Heart left ventricle (tissue), 16 donors: ENCODE measurements around the gene MEF2D. TPM values are rescaled to one million over a fixed set of nuclear protein-coding genes. Genes with fewer than 3 reads are reported as not detected.

Experiments
- ATAC-seq, 4 donors: fragments of 200-7000 bp; cut with Tn5 transposase; one replicate each; pipeline ENCODE4 v1.9.1; 2020 to 2022; ENCODE audit warnings: moderate library complexity in 4 of 4, mild to moderate bottlenecking in 3 of 4, moderate number of reproducible peaks in 1 of 4
- DNase-seq, 5 donors: peaks; one replicate each; pipeline ENCODE4 v3.0.0-alpha.2; 2020
- H3K27ac ChIP-seq, 12 donors: fragments of 200-600 bp; sonication (generic) in 4 of 12; one replicate each; pipeline versions ENCODE4 v1.5.0 to v1.8.0; 2016 to 2022; ENCODE audit warnings: mild to moderate bottlenecking in 2 of 12
- H3K27me3 ChIP-seq, 9 donors: fragments of 200-600 bp; sonication (generic) in 2 of 9; one replicate each; pipeline versions ENCODE4 v1.5.1 to v1.8.0; 2016 to 2022; ENCODE audit warnings: mild to moderate bottlenecking in 3 of 9
- H3K36me3 ChIP-seq, 9 donors: fragments of 200-600 bp; sonication (generic) in 2 of 9; one replicate each; pipeline versions ENCODE4 v1.5.0 to v1.8.0; 2018 to 2022; ENCODE audit warnings: mild to moderate bottlenecking in 2 of 9
- H3K4me1 ChIP-seq, 12 donors: fragments of 200-600 bp; sonication (generic) in 4 of 12; one replicate each; pipeline versions ENCODE4 v1.5.0 to v1.8.0; 2016 to 2022; ENCODE audit warnings: mild to moderate bottlenecking in 3 of 12
- H3K4me3 ChIP-seq, 12 donors: fragments of 200-600 bp; sonication (generic) in 4 of 12; one replicate each; pipeline versions ENCODE4 v1.5.0 to v1.8.0; 2017 to 2022; ENCODE audit warnings: mild to moderate bottlenecking in 9 of 12, moderate library complexity in 4 of 12
- H3K9me3 ChIP-seq, 12 donors: fragments of 200-600 bp; sonication (generic) in 4 of 12; one replicate each; pipeline versions ENCODE4 v1.5.0 to v1.8.0; 2016 to 2022; ENCODE audit warnings: mild to moderate bottlenecking in 1 of 12
- CTCF ChIP-seq, 12 donors: fragments of 200-600 bp; sonication (generic) in 4 of 12; IDR thresholded peaks; one replicate each; pipeline versions ENCODE4 v1.5.0 to v1.8.0; 2018 to 2022; ENCODE audit warnings: antibody characterized with exemption in 12 of 12, mild to moderate bottlenecking in 5 of 12
- POLR2A ChIP-seq, 2 donors: fragments of 450-650 bp; IDR thresholded peaks; one replicate each; pipeline ENCODE4 v1.6.1; 2017; ENCODE audit warnings: antibody characterized with exemption in 2 of 2, mild to moderate bottlenecking in 2 of 2, moderate library complexity in 2 of 2
- WGBS, 4 donors: extraction: QIAGEN DNeasy Blood & Tissue Kit in 2 of 4; methylation state at CpG; one replicate each; pipeline versions ENCODE4 v1.1.5 to v1.1.7; 2013 to 2018; 5-methylcytosine and 5-hydroxymethylcytosine counted together
- intact Hi-C, 10 donors: fragments of 100-400 bp; cut with DNase I; formaldehyde crosslinking; loops; one replicate each; pipeline versions ENCODE4 v1.11.1 to v1.14.2; 2022
- polyA plus RNA-seq, 2 donors: library from polyadenylated mRNA; stranded (reverse); fragments of 200-250 nt; gene quantifications; one replicate each; pipeline ENCODE4 v1.2.3, GENCODE V29; 2013
- total RNA-seq, 9 donors: library from RNA; depleted of rRNA in 2 of 9; stranded (reverse); fragments of >200 nt in 2 of 9; fragmentation: NEBNext Ultra II Directional in 3 of 9; extraction: Animal tissue kit (Norgen Biotek cat#: 25700) in 3 of 9; gene quantifications; one replicate each; pipeline versions ENCODE4 v1.1.0 to v1.2.4, GENCODE V29; 2016 to 2023
- donor health status: ischemic (EF 13 %, LVEDD 7.1; RV severe dilation, severe dysfunction).
- donor health status: healthy with polysubstance abuse.
- donor health status: DM: no; HTN: yes; CAD: no.
- donor health status: DM: no; HTN: no; CAD: no.
- donor health status: ischemic (EF 25% LVEDD 6.9; RV normal size, moderate dysfunction).
- donor health status: ischemic (EF 25% LVEDD 5.7; RV mildly dilated, moderate dysfunction).
- donor health status: healthy.
- donor health status: DM: yes; HTN: yes; CAD: no.
- donor health status: ischemic (EF 35%, LVEDD 5.7; RV mildly dilated, moderate dysfunction).
- donor health status: nonischemic (EF 11% LVEDD 7.7; RV severe dilation, severe dysfunction).
- donor health status: DM: yes; HTN: yes; CAD: no.
- donor health status: PGD.
- donor health status: ischemic (EF 29% LVEDD 5.4; RV normal size, mild dysfunction).
- donor health status: nonischemic (EF 23%, LVEDD 6.1; RV moderate dilation, normal function).

MEF2D gene
- total and polyA plus RNA-seq, 11 donors: 40.5 to 203 (median 92.3) TPM

GRCh38 chr1:156499842-156500542, 583 bp downstream of the MEF2D start:
- H3K4me1 ChIP-seq: peaks cover 41 to 80% (median 72%) of the 10 kb centered on the region in 12 donors
- intact Hi-C loops: loop anchor here in 9 of 10 donors (2.0 to 10.0 kb wide), 14 partner anchors 19 to 375 kb away; partner anchors contain the start of genes GPATCH4 (in 2 of the 9), HDGF (in 1 of the 9), NAXE (in 1 of the 9) and NES (in 1 of the 9)

GRCh38 chr1:156499194-156499841, 1.3 kb downstream of the MEF2D start:
- H3K4me3 ChIP-seq: peak overlapping the region; percentile 69 to 100 (median 95)

More at GRCh38 chr1:156499842-156500542, 583 bp downstream of the MEF2D start:
- DNase-seq: peak; percentile 82 to 88 (median 83)
- H3K36me3 ChIP-seq: peaks cover 0 to 9% (median under 1%) of the 10 kb centered on the region in 9 donors
- H3K9me3 ChIP-seq: no peaks in the 10 kb centered on the region
- ATAC-seq: peak in 3 of 4 donors; percentile 1 to 29 (median 21)
- 0 to 1% (median 0%) methylated on average over 31 to 51 of the region's 51 CpGs for WGBS, 4 donors
- H3K4me3 ChIP-seq: peak overlapping the region; percentile 69 to 100 (median 95)
- no peaks in the 10 kb centered on the region for H3K27me3 ChIP-seq
- TF ChIP-seq POLR2A (IDR thresholded peaks at IDR 0.05): no peak
- TF ChIP-seq CTCF (IDR thresholded peaks at IDR 0.05): no peak
- peak overlapping the region; percentile 98 to 100 (median 100) for H3K27ac ChIP-seq

GRCh38 chr1:156498432-156499193, 2.0 kb downstream of the MEF2D start:
- TF ChIP-seq CTCF (IDR thresholded peaks at IDR 0.05) (no peak), POLR2A (IDR thresholded peaks at IDR 0.05) (peak in 1 of 2 donors; percentile 58)
- H3K4me1 ChIP-seq: peaks cover 45 to 81% (median 73%) of the 10 kb centered on the region in 12 donors
- intact Hi-C loops: loop anchor here in 3 of 10 donors (2.0 to 5.0 kb wide), 2 partner anchors 18 to 36 kb away; no protein-coding TSS in a partner anchor
- no peaks in the 10 kb centered on the region for H3K27me3 ChIP-seq
- ATAC-seq (peak in 2 of 4 donors; percentile 1 to 32), DNase-seq (peak; percentile 85 to 88 (median 86))
- WGBS, 4 donors: 7 to 12% (median 9%) methylated on average over 12 of the region's 12 CpGs
- H3K4me3 ChIP-seq: peak overlapping the region; percentile 69 to 100 (median 95)
- peaks cover 0 to 19% (median 4%) of the 10 kb centered on the region in 9 donors for H3K36me3 ChIP-seq
- peak overlapping the region; percentile 98 to 100 (median 100) for H3K27ac ChIP-seq
- no peaks in the 10 kb centered on the region for H3K9me3 ChIP-seq

More at GRCh38 chr1:156499194-156499841, 1.3 kb downstream of the MEF2D start:
- no peak for DNase-seq
- Histone ChIP-seq H3K4me1 (peaks cover 44 to 81% (median 73%) of the 10 kb centered on the region in 12 donors), H3K36me3 (peaks cover 0 to 15% (median 4%) of the 10 kb centered on the region in 9 donors), H3K27ac (peak overlapping the region; percentile 98 to 100 (median 100)), H3K9me3 (no peaks in the 10 kb centered on the region), H3K27me3 (no peaks in the 10 kb centered on the region)
- intact Hi-C loops: loop anchor here in 3 of 10 donors (2.0 to 5.0 kb wide), 2 partner anchors 19 to 37 kb away; no protein-coding TSS in a partner anchor
- TF ChIP-seq CTCF (IDR thresholded peaks at IDR 0.05) (no peak), POLR2A (IDR thresholded peaks at IDR 0.05) (no peak)
- 0 to 2% (median 1%) methylated on average over 14 of the region's 14 CpGs for WGBS, 4 donors
- ATAC-seq: no peak
